HS-27A (cell line): ENCODE results near the gene TUBG1.
"Not testable (repeated sequence)": the region's sequence is repeated elsewhere in the genome, so short reads cannot be mapped to it uniquely, and the experiment has no call there.

Source experiments
- DNase-seq: peaks from one replicate; pipeline ENCODE4 v3.0.0-alpha.2; 2012; ENCODE audit warnings: low read depth, missing footprints

Gene TUBG1

GRCh38 chr17:42623732-42624596 is 14.5 kb downstream of the TUBG1 start:
- DNase-seq = no peak

DNA sequence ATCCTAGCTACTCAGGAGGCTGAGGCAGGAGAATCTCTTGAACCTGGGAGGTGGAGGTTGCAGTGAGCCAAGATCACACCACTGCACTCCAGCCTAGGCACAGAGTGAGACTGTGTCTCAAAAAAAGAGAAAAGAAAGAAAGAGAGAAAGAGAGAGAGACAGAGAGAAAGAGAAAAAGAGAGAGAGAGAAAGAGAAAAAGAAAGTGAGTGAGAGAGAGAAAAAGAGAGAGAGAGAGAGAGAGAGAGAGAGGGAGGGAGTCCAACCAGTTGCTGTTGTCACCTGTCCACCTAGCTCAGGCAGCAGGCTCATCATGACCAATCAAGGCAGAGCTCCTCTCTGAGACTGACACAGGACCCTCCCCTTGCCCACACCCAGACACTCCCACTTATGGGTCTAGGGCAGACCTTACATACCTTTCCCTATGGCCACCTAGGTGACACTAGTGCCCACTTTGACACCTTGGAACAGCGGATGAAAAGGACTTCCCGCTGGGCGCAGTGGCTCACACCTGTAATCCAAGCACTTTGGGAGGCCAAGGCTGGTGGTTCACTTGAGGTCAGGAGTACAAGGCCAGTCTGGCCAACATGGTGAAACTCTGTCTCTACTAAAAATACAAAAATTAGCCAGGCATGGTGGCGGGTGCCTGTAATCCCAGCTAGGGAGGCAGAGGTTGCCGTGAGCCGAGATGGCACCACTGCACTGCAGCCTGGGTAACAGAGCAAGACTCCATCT is 17.7 kb downstream of the TUBG1 start:
- not testable (repeated sequence) for DNase-seq

- DNase-seq = no peak
These were observed 20.0 kb downstream of the TUBG1 start for GRCh38 chr17:42629411-42630009.

DNA sequence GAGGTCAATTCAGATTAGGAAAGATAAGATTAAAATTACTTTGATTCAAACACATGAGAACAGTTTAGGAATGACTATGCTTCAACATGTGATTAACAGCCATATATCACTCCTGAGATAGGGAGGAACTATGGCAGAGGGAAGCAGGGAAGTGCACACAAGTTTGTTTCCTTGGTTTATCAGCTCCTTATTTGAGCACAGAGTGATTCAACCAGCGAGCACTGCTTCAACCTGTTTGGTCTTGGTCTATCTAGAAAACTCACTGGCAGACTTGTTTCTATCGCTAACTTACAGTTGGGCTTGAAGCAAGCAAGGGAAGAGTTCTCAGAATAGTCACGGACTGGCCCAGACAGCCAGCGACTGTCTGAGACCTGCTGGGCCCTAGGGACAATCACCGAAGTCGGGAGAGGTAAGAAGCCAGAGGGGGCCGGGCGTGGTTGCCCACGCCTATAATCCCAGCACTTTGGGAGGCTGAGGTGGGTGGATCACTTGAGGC is 23.5 kb downstream of the TUBG1 start:
- DNase-seq = no peak

- DNase-seq = no peak
These were observed 30.1 kb downstream of the TUBG1 start for GRCh38 chr17:42639525-42640113.

DNA sequence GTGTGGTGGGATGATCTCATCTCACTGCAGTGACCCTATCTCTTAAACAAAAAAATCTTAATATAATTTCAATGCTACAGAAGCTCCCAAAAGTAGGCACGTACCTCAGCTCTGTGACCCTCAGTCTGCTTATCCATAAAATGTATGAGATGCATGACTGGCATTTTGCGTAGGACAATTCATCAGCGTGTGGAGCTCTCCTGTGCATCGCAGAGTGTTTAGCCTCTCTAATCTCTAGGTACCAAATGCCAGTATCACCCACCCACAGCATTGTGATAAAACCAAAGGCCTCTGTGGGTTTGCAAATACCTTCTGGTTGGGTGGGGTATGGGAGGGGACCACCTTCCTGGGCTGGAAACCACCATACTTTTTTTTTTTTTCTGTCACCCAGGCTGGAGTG is 30.6 kb downstream of the TUBG1 start:
- DNase-seq = no peak

DNA sequence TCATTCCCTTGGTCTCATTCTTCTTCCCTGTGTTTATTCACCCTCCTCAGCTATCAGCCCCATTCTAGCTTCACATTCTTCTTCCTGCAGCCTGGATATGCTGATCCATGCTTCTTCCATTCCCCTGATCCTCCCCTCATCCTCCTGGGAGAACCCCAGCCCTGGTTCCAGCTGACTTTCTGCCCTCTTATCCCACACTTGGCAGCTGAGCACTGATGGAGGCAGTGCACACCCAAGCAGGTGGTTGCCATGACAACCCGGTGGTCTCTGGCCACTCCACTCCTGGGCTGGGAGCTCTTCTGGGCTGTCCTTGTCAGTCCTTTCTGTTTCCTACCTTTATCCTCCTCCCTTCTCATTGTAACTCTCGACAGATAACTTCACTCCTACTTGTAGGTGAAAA is 32.9 kb downstream of the TUBG1 start:
- DNase-seq = no peak

- no peak for DNase-seq
These were observed 38.3 kb downstream of the TUBG1 start for GRCh38 chr17:42647778-42648177.

- DNase-seq = no peak
These were observed 41.9 kb downstream of the TUBG1 start for GRCh38 chr17:42651392-42651791.

DNA sequence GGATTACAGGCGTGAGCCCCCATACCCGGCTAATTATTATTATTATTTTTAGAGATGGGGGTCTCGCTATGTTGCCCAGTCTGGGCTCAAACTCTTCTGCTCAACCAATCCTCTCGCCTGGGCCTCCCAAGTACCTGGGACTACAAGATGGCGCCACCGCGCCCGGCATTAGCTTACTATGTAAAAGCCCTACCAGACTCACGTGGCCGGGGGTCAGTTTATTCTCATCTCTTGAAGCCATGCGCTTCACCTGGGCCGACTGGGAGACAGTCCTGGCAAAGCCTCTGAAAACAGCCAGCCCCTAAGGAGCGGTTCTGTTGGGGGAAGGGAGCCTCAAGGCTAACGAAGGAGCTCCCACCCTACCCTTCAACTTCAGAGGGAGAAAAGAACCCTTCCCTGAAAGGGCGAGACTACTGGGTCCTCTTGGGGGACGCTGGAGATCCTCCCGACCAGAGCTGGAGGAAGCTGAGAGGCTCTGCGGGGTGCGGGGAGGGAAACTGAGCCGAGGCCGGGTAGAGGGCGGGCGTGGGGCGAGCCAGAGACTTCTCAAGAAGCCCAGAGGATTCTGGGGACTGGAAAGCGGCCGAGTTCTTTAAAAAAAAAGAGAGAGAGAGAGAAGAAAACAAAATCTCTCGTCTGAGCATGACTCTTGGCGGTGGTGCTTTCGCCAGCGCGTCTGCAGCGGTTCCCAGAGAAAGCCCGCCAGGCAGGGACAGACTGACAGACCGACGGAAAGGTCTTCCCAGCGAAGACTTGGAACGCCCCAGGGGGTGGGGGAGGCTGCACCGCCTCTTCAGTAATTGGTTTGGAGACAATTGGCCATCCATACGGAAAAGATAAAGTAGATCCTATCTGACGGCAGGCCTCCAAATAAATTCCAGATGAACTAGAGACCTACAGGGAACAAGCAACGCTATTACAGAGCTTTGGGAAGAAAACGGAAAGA is 44.0 kb downstream of the TUBG1 start:
- no peak for DNase-seq

DNA sequence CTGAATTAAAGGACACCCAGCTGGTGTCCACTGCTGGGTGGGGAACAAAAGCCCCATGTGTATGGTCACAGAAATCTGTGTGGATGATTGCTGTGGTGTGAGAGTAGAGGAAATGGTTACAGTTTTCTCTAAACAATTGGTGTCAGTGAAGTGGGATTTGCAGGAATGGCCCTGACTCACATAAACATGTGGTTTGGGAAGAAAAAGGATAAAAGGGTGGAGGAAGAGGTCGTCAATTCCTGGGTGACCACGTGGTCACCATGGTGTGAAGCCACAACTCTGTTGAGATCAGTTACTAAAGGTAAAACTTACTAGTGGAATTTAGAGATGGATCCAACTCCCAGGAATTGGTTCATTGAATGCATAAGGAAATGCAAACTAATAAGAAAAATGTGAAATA is 46.0 kb downstream of the TUBG1 start:
- DNase-seq = no peak

GRCh38 chr17:42657824-42658588 is 48.5 kb downstream of the TUBG1 start:
- no peak for DNase-seq

DNA sequence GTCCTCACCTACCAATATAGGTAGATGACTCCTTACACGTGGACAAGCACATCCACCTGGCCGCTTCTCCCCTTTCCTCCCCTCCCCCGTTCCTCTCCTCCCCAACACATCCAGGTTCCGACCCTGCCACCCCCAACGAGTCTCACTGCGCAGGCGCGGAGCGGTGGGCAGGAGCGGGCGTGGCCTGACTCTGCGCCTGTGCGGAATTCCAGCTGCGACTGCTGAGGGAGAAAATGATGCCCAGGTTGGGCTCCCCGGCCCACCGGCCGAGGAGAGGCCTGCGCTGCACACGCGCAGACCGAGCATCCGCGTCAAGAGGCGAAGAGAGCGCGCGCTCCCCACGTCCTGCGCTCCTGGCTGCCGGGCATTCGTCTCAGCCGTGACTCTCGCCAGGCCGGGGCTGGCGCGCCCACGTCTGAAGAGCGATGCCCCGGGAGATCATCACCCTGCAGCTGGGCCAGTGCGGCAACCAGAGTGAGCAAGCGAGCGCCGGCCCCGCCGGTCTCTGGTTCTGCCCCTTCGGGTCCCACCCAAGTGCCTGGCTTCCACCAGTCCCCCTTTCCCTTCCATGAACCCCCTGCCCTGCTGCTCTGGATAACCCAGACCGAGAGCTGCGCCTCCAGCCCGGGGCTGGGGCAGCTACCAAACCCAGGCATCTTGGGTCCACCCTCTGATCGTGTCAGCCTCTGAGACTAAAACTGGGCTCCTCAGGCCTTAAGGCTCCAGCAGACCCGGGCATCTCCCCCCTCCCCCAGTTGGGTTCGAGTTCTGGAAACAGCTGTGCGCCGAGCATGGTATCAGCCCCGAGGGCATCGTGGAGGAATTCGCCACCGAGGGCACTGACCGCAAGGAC is 49.8 kb downstream of the TUBG1 start, which contains the start of gene TUBG2:
TUBG2 (plus strand) TSS at position 206 of the 853 bp plus-strand sequence; CDS start at position 426, 220 bp downstream.
- DNase-seq = peak; percentile 59

DNA sequence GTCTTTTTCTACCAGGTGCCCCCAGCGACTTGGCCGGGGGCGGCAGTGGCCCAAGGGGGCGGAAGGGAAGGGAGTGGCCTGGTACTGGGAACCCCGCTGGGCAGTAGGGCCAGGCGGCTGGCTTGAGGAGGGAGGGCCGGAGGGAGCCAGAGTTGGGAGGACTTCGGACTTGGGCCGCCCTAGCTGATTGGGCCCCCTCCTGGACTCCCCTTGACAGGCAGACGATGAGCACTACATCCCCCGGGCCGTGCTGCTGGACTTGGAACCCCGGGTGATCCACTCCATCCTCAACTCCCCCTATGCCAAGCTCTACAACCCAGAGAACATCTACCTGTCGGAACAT is 50.4 kb downstream of the TUBG1 start:
- not testable (repeated sequence) for DNase-seq

GRCh38 chr17:42660692-42661345 is 51.3 kb downstream of the TUBG1 start:
- DNase-seq = no peak
